Lung (tissue), 12 donors: Measurements from ENCODE around the gene ZNF470. TPM values are rescaled to one million over a fixed set of nuclear protein-coding genes. Genes with fewer than 3 reads are reported as not detected.
A peak's percentile ranks its signal among the peaks of the same experiment; 100 is the strongest.

ENCODE experiments used
- ATAC-seq: fragments of 200-7000 bp; cut with Tn5 transposase; one replicate; pipeline ENCODE4 v1.9.1; 2020; ENCODE audit warnings: moderate number of reproducible peaks; ENCODE audit not compliant: insufficient read depth, low FRiP score
- DNase-seq, 3 donors: peaks; one replicate each; pipeline ENCODE4 v3.0.0-alpha.2; 2013 to 2017
- H3K27ac ChIP-seq, 2 donors: one replicate each; pipeline ENCODE4 v1.5.1; 2013; ENCODE audit warnings: mild to moderate bottlenecking in 2 of 2, moderate library complexity in 2 of 2, control low read depth in 1 of 2, inconsistent platforms in 1 of 2, low read depth in 1 of 2, low read length in 1 of 2
- H3K27me3 ChIP-seq, 3 donors: one replicate each; pipeline ENCODE4 v1.5.1; 2013; ENCODE audit warnings: low read length in 2 of 3; ENCODE audit not compliant: control insufficient read depth in 3 of 3, insufficient read depth in 3 of 3
- H3K36me3 ChIP-seq, 4 donors: one replicate each; pipeline ENCODE4 v1.5.1; 2013; ENCODE audit warnings: low read length in 4 of 4, mild to moderate bottlenecking in 1 of 4, moderate library complexity in 1 of 4; ENCODE audit not compliant: control insufficient read depth in 4 of 4, insufficient read depth in 4 of 4
- H3K4me1 ChIP-seq, 5 donors: one replicate each; pipeline ENCODE4 v1.5.1; 2013; ENCODE audit warnings: low read length in 5 of 5, mild to moderate bottlenecking in 2 of 5, moderate library complexity in 1 of 5; ENCODE audit not compliant: control insufficient read depth in 5 of 5, insufficient read depth in 5 of 5
- H3K4me3 ChIP-seq: one replicate; pipeline ENCODE4 v1.5.1; 2013; ENCODE audit warnings: mild to moderate bottlenecking, control low read depth, moderate library complexity
- H3K9ac ChIP-seq, 2 donors: one replicate each; pipeline ENCODE4 v1.5.1; 2013; ENCODE audit warnings: low read length in 2 of 2, control low read depth in 1 of 2; ENCODE audit not compliant: insufficient read depth in 1 of 2
- H3K9me3 ChIP-seq, 4 donors: one replicate each; pipeline ENCODE4 v1.5.1; 2013; ENCODE audit warnings: low read length in 3 of 4, mild to moderate bottlenecking in 1 of 4, moderate library complexity in 1 of 4; ENCODE audit not compliant: control insufficient read depth in 4 of 4, insufficient read depth in 3 of 4
- CTCF ChIP-seq: IDR thresholded peaks from 2 replicates; pipeline ENCODE4 v1.5.1; 2012; ENCODE audit warnings: mild to moderate bottlenecking; ENCODE audit errors: control extremely low read depth, extremely low read depth
- WGBS, 2 donors: extraction: QIAGEN DNeasy Blood & Tissue Kit; methylation state at CpG; one replicate each; pipeline ENCODE4 v1.1.7; 2013; 5-methylcytosine and 5-hydroxymethylcytosine counted together
- polyA plus RNA-seq, 2 donors: library from polyadenylated mRNA; stranded (reverse); fragments of 200-250 nt; gene quantifications; one replicate each; pipeline ENCODE4 v1.2.1, GENCODE V29; 2013
- total RNA-seq, 2 donors: library from RNA; depleted of rRNA in 1 of 2; stranded (reverse); fragments of >200 nt in 1 of 2; gene quantifications; one replicate each; pipeline ENCODE4 v1.2.1, GENCODE V29; 2014 to 2021
- donor health status: control.
- donor health status: control.
- donor health status: Bipolar disorder and iron deficiency.
- donor health status: healthy.
- donor health status: DM: yes; HTN: yes; CAD: no.

Gene ZNF470
- total and polyA plus RNA-seq, 4 donors = 1.2 to 4.5 (median 3.5) TPM

- H3K27ac ChIP-seq = no peak overlapping the region
- no peaks in the 10 kb centered on the region for H3K4me1 ChIP-seq
- peaks cover 22 to 69% (median 49%) of the 10 kb centered on the region in 4 donors for H3K9me3 ChIP-seq
- TF ChIP-seq CTCF = no peak
- peaks cover 7 to 65% (median 44%) of the 10 kb centered on the region in 4 donors for H3K36me3 ChIP-seq
- ATAC-seq (no peak), DNase-seq (no peak)
- no peak overlapping the region for H3K9ac ChIP-seq
- no peaks in the 10 kb centered on the region for H3K27me3 ChIP-seq
- WGBS, 2 donors = 97 to 98% methylated on average over 11 of the region's 11 CpGs
- no peak overlapping the region for H3K4me3 ChIP-seq
These were observed 10.7 kb downstream of the ZNF470 start for GRCh38 chr19:56577719-56578602.

- H3K4me3 ChIP-seq = no peak overlapping the region
- H3K36me3 ChIP-seq = peaks cover 0 to 18% (median 7%) of the 10 kb centered on the region in 4 donors
- H3K9ac ChIP-seq = no peak overlapping the region
- no peak for DNase-seq
- peaks cover 0 to 8% (median 4%) of the 10 kb centered on the region in 5 donors for H3K4me1 ChIP-seq
- H3K9me3 ChIP-seq = peaks cover 0 to 11% (median 6%) of the 10 kb centered on the region in 4 donors
- no peaks in the 10 kb centered on the region for H3K27me3 ChIP-seq
- ATAC-seq = no peak
- TF ChIP-seq CTCF = no peak
- H3K27ac ChIP-seq = no peak overlapping the region
- WGBS, 2 donors = 62 to 70% methylated on average over 4 of the region's 4 CpGs
These were observed 27.1 kb downstream of the ZNF470 start for GRCh38 chr19:56594446-56594782.

- peaks cover 0 to 8% (median 4%) of the 10 kb centered on the region in 5 donors for H3K4me1 ChIP-seq
- TF ChIP-seq CTCF = no peak
- DNase-seq = peak; percentile 89 to 94 (median 91)
- peaks cover 0 to 18% (median 7%) of the 10 kb centered on the region in 4 donors for H3K36me3 ChIP-seq
- peak within 1 kb of the TSS; percentile 91 for H3K4me3 ChIP-seq
- H3K9ac ChIP-seq = peak within 1 kb of the TSS; percentile 80 to 94
- ATAC-seq = peak; percentile 96
- peaks cover 0 to 9% (median 5%) of the 10 kb centered on the region in 4 donors for H3K9me3 ChIP-seq
- no peaks in the 10 kb centered on the region for H3K27me3 ChIP-seq
- H3K27ac ChIP-seq = peak within 1 kb of the TSS; percentile 41 to 45
- WGBS, 2 donors = 1% methylated on average over 49 to 52 of the region's 52 CpGs
These were observed 27.7 kb downstream of the ZNF470 start, which contains the start of gene ZNF71 for GRCh38 chr19:56594783-56595547. Gene ZNF71, plus strand, starts transcription at chr19:56595302. Its CDS starts 6,257 bp downstream, at chr19:56601559.
